Renal cortex interstitium (tissue), 11 donors: ENCODE data around the gene CCDC171. TPM values are rescaled to one million over a fixed set of nuclear protein-coding genes. Genes with fewer than 3 reads are reported as not detected.
"Not testable (repeated sequence)": the region's sequence is repeated elsewhere in the genome, so short reads cannot be mapped to it uniquely, and the experiment has no call there.

Source experiments
- DNase-seq, 11 donors: peaks; one replicate each; pipeline ENCODE4 v3.0.0-alpha.2; 2013; ENCODE audit warnings: low read depth in 9 of 11, low spot score in 4 of 11; ENCODE audit errors: extremely low read depth in 1 of 11
- polyA plus RNA-seq, 3 donors: library from polyadenylated mRNA; unstranded; fragments of 120-200 nt; gene quantifications; one replicate each; pipeline ENCODE4 v1.2.1, GENCODE V29; 2013; ENCODE audit not compliant: insufficient read length in 3 of 3

CCDC171 gene
- polyA plus RNA-seq, 3 donors, result 5.1 to 7.0 (median 6.0) TPM

DNA sequence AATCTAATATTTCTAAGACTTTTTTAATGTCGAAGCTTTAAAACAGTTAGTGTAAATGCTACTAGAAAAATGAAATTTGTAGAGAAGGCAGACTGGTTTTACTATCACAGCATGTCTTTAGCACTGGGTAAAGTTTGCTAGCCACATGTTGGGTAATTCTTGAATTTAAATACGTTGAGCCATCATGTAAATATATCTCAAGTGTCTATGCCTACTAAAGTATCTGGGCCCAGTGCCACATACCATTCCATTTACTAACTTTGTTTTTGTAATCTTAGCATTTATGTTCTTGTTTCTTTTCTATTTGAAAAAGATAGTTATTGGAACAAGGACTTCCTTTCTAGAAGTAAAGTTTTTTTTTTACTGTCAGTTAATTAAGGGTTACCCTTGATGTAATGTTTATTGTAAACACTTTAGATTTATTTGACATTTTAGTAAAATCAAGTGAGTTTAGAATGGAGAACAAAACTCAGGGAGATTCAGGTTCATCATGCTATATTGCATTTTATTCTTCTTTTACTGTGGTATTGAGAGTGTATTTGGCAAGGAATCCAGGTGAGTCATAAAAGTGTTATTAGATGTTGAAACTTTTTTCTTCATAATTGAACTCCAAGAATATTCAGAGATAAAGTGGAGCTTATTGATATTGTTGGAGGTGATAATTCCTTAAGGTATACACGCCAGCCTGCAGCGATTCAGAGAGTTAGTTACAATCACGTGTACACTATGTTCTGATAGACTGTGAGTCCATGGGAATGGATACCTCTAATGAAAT lies 182.4 kb downstream of the CCDC171 start:
- no peak for DNase-seq

DNA sequence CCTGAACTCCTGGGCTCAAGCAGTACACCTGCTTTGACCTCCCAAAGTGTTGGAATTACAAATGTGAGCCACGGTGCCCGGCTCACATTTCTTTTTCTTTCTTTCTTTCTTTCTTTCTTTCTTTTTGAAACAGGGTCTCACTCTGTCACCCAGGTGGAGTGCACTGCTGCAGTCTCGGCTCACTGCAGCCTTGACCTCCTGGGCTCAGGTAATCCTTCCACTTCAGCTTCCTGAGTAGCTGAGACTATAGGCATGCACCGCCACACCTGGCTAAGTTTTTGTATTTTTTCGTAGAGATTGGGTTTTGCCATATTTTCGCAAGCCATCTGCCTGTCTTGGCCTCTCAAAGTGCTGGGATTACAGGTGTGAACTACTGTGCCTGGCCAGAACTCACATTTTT lies 183.7 kb downstream of the CCDC171 start:
- no peak for DNase-seq

GRCh38 chr9:15738011-15738410 lies 185.2 kb downstream of the CCDC171 start:
- peak in 3 of 11 donors; percentile 18 to 28 (median 23) for DNase-seq

GRCh38 chr9:15741015-15741414 lies 188.2 kb downstream of the CCDC171 start:
- DNase-seq, result no peak

DNA sequence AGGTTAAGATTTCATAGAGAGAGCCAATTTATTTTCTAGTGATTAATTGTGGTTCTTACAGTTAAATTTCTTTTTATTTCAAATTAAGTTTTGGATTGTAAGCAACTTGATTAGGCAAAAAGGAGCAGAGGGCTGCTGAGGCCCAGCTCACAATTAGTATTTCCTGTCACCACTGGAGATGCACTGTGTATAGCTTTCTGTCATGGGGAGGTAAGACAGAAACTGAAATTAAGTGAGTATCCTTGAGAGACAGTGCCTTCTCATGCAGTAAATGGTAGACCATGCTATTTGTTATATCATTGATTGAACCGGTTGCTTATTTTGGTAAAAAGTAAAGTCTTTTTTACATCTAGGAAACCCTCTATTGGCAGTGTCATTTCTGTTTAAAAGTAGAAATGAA lies 190.7 kb downstream of the CCDC171 start:
- no peak for DNase-seq

- DNase-seq, result no peak
Measured at GRCh38 chr9:15744196-15744595, 191.4 kb downstream of the CCDC171 start.

DNA sequence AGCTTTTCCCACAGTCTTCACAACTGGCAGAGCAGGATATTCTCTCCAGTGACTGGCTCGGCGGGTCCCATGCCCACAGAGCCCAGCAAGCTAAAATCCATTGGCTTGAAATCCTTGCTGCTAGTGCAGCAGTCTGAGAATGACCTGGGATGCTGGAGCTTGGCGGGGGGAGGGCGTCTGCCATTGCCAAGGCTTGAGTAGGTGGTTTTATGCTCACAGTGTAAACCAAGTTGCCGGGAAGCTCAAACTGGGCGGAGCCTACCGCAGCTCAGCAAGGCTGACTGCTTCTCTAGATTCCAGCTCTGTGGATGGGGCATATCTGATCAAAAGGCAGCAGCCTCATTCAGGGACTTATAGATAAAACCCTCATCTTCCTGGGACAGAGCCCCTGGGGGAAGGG lies 194.1 kb downstream of the CCDC171 start:
- DNase-seq, result no peak

GRCh38 chr9:15755660-15756059 lies 202.8 kb downstream of the CCDC171 start:
- DNase-seq, result no peak

DNA sequence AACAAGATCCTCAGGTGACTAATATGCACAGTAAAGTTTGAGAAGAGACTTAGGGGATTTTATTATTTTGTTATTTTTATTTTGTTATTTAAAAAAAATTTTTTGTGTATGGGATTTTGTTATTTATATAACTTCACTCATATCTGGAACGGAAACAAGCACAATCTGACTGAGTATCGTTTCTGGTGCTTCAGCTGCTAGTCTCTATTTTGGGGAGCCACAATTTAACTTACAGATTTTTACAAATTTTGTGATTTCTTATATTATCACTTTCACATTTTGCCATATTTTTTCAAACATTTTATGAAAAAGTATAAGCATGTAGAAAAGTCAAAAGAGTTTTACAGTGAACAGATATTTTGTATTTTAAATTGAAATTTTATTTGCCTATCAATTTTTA lies 208.7 kb downstream of the CCDC171 start:
- no peak for DNase-seq

DNA sequence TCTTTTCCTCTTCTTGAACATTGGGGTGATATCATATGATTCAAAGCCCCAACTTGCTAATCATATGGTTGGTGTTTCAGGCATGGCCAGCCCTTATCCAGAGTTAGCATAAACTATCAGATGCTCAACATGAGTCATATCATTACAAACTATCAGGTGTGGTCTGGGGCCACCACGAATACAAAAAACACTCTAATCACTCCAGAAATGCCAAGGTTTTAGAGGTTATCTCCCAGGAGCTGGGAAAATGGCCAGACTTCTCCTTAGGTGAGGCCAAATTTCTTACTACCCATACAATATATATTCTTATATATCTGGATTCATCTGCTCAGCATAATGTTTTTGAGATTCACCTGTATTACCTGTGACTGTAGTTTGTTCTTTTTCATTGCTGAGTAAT lies 210.5 kb downstream of the CCDC171 start:
- no peak for DNase-seq

DNA sequence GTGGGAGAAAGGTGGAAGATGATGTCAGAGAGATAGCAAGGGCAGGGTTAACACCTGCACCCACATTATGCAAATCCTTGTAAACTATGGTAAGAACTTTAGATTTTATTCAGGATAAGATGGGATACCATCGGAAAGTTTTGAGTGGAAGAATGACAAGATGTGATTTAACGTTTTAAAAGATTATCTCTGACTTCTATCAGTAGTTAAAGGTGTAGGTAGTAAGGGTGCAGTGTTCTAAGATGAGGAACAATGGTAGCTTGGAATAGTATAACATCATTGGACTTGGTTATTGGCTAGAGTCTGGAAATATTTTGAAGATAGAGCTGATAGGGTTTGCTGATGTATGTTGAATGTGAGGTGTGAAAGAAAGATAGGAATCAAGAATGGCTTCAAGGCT lies 211.3 kb downstream of the CCDC171 start:
- no peak for DNase-seq

GRCh38 chr9:15769547-15769946 lies 216.7 kb downstream of the CCDC171 start:
- DNase-seq, result no peak

- no peak for DNase-seq
Measured at GRCh38 chr9:15778861-15779260, 226.0 kb downstream of the CCDC171 start.

DNA sequence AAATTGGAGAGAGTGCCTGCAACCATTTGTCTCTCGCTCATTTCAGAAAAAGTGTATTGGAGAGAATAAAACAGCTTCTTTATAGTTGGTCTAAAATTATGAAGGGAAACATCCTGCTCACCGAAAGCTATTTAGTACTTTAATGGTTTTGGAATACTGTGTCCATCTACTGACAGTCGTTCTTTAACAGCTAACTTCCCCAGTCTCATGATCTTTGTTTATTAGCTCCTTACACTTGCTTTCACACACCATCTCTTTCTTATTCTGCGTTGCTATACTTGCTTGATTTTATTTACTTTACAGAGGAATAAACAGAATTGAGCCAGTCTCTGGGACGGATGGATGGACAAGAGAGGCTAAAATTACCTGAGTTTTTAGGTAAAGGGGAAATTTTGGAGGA lies 229.3 kb downstream of the CCDC171 start:
- no peak for DNase-seq

GRCh38 chr9:15785584-15785983 lies 232.7 kb downstream of the CCDC171 start:
- DNase-seq, result no peak

- no peak for DNase-seq
Measured at GRCh38 chr9:15786616-15787015, 233.8 kb downstream of the CCDC171 start.

GRCh38 chr9:15810219-15810899 lies 257.5 kb downstream of the CCDC171 start:
- DNase-seq, result not testable (repeated sequence)

- no peak for DNase-seq
Measured at GRCh38 chr9:15813076-15813475, 260.2 kb downstream of the CCDC171 start.

DNA sequence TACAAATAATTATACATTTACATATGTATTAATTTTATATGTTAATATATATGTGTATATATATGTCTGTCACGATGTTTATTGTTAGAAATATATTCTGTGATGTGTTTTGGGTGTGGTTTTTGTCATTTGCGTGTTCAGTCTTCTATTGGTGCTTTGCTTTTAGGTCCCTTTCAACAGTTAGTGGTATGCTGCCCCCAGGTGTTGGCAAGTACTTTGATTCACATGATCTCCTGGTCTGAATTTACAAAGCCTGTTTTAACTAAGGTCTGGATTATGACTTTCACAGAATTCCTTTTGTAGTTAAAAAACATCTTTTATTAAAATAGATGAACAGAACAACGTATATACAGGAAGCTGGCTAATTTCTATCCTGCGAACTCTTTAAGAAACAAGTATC lies 271.5 kb downstream of the CCDC171 start:
- DNase-seq, result no peak

DNA sequence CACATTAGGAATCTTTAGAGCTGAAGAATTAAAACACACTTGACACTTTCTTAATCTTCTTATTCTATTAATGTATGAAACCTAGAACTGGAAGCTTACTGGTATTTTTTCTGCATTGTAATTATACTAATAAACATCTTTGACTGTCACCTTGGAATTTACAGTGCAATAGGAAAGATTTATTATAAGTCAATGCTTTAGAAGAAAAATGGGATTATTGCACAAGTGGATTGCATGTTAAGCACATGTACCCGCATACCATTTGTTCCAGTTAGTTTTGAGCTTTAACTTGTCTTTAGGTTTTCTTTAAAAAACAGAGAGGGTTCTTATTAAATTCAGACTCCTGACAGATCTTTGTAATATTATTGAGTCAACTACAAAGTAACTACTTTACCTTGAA lies 278.5 kb downstream of the CCDC171 start:
- no peak for DNase-seq

DNA sequence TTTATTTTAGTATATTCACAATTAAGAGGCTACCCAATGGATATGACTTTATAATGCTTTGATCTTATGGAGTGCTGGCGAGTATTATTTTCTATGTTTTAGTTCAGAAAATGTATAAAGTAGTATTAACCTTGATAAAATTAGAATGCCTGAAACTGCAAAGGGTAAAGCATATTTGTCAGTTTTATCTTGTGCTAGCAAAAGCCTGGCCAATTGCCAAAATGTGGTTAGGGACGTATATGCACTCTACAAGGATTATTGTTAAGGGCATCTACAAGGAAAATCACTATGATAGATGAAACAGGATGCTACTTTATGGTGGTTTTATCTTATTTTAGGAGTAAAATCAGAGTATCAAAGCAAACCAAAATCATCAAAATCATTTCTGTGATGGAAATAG lies 281.7 kb downstream of the CCDC171 start:
- peak in 2 of 11 donors; percentile 1 for DNase-seq
